HG03064 (cell line): ENCODE measurements around the gene BRWD1.

ENCODE experiments used
- ATAC-seq: cut with Tn5 transposase; IDR thresholded peaks from one replicate; pipeline ENCODE4 v1.9.1; 2021; ENCODE audit warnings: low read depth; ENCODE audit not compliant: unreplicated experiment

BRWD1 gene

DNA sequence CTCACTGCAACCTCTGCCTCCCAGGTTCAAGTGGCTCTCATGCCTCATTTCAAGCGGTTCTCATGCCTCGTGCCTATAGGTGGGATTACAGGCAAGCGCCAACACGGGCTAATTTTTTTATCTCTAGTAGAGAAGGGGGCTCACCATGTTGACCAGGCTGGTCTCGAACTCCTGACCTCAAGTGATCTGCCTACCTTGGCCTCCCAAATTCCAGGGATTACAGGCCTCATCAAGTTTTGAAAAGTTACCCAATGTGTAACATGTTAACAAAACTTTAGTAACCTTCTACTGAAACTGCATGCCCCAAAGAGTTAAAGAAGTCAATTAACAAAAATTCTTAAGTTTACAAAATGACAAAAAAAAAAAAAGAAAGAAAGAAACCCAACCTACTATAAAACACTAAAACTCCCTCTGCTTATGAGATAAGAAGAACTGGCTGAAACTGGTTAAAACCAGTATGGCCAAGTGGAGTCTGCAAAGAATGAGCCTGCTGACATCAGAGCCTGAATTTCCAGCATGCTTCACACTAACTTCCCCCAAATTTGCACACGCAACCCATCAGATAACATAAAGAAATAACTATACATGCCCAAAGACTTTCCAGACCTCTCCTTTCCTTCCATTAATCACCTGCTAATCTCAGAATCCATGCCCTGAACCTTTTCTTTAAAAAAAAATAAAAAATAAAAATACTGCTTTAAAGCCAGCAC is 104.7 kb downstream of the BRWD1 start:
- no peak for ATAC-seq

GRCh38 chr21:39204134-39204533 is 109.3 kb downstream of the BRWD1 start:
- ATAC-seq = no peak

- ATAC-seq = no peak
These were observed 114.6 kb downstream of the BRWD1 start for GRCh38 chr21:39198800-39199199.

GRCh38 chr21:39197448-39198233 is 115.8 kb downstream of the BRWD1 start:
- no peak for ATAC-seq

DNA sequence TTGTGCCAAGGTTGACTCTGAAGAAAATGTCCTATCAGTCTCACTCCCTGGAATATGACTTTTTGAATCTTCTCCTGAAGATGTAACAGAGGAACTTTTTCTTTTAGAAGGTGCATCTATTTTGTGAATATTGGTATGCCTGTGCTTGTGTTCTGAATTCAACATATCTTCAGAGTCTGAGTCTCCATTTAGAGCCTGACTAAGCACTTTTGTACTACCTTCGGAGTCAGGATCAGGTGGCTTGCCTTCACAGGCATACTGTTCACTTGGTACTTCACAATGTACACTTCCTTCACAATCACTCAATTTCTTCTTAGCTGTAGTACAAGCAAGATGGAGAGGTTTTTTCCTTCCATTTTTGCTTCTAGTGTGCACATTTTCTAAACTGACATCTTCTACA is 116.6 kb downstream of the BRWD1 start:
- no peak for ATAC-seq

DNA sequence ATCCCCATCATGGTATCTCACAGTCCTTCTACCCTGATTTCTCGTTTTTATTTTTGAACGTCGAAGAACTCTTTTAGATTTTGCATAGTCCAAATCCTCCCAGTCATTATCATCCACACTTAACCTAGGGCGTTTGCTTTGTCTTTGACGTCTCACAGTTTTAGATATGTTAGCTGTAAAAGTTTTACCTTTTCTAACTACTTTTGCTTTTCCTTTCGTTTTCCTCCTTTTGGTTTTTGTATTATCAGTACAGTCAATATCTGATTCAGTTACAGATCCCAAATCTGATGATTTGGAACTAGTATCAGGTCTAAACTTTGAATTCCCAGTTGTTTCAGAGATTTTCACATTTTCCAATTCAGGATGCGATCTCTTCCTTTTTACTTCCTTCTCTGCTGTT is 117.1 kb downstream of the BRWD1 start:
- ATAC-seq = no peak

DNA sequence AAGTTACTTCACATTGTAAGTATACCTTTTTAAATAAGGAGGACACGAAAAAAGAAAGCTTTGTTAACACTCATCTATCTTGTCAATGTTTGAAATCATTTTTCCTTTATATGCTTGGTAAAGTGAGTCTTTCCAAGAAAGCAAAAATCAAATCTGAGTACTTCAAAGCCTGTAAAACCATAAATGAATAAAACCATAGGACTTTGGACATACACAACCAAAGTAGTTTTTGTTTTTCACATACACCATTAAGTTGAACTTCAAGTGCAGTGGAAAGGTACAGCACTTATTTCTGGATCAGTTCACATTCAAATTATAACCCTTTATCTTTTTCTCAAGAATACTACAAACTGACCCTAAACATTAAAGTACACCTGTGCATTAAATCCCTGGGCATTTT is 120.1 kb downstream of the BRWD1 start:
- no peak for ATAC-seq

DNA sequence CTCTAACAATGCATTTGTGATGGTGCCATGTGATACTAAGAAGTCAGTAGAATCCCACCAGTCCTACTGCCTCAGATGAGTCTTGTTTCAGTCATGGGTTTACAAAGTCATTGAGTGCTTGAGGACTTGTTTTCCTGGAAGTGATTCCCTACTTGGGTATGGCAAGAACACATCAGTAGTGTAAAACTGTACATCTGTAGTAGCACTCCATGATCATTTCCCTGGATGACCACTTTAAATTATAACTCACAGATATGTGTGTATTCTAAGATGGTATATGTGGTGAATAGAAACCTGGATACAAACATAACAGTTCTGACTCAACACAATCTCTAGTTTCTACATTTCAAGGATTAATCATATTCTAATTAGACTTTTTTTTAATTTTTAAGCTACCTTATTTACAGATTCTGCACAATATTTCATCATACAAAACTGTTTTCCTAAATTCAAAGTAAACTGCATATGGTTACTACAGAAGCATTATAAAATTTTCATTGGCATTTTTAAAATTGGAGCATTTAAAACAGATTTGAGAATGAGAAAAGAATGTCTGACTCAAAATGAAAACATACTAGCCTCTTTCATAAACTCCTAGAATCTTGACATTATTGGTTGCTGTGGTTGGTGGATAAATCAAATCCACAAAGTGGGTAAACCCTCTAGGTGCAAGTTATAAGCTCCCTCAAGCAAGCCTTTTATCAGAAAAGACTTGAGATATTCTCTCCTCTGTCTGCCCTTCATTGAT is 123.4 kb downstream of the BRWD1 start:
- no peak for ATAC-seq

GRCh38 chr21:39188521-39189139 is 124.8 kb downstream of the BRWD1 start:
- ATAC-seq = no peak

GRCh38 chr21:39187141-39187540 is 126.3 kb downstream of the BRWD1 start:
- ATAC-seq = no peak

DNA sequence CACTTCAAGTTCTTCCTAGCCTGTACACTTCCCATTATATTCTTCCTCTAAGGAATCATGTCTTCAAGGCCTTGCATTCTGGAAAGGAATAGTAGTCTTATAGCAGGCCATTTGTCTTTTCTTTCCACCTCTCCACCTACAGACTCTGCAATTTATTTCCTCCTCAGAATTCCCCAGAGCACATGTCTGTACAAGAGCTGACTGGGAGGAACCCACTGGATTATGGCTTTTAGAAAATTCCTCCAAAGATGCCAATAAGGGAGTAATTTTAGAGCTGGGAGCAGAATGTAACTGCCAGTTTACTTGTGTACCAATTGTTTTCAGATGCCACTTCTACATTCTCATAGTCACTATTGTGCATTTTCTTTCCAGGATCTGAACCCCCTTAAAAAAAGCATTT is 126.8 kb downstream of the BRWD1 start:
- no peak for ATAC-seq

DNA sequence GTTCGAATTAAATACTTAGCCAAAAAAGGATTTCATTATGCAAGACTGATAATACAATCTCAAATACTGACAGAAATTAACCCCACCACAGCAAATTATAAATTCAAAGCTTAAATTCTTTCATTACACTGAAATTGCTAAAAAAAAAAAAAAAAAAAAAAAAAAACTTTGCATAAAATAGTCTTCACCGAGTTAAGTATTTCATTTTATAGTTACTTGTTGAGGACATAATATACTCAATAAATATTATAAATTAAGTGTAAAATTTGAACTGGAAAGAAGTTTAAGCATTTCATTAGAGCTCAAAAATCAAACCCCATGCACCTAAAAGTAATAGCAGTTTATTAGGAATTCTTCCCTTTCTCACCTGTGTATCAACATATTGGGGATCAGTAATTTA is 128.3 kb downstream of the BRWD1 start:
- no peak for ATAC-seq

GRCh38 chr21:39184050-39184980 is 129.1 kb downstream of the BRWD1 start:
- ATAC-seq = no peak

- peak; percentile 88 for ATAC-seq
These were observed 130.0 kb downstream of the BRWD1 start, which contains the start of gene PSMG1 for GRCh38 chr21:39183272-39184049. TSS of gene PSMG1 (minus strand) at chr21:39183451. CDS start at chr21:39183385, 66 bp downstream.

DNA sequence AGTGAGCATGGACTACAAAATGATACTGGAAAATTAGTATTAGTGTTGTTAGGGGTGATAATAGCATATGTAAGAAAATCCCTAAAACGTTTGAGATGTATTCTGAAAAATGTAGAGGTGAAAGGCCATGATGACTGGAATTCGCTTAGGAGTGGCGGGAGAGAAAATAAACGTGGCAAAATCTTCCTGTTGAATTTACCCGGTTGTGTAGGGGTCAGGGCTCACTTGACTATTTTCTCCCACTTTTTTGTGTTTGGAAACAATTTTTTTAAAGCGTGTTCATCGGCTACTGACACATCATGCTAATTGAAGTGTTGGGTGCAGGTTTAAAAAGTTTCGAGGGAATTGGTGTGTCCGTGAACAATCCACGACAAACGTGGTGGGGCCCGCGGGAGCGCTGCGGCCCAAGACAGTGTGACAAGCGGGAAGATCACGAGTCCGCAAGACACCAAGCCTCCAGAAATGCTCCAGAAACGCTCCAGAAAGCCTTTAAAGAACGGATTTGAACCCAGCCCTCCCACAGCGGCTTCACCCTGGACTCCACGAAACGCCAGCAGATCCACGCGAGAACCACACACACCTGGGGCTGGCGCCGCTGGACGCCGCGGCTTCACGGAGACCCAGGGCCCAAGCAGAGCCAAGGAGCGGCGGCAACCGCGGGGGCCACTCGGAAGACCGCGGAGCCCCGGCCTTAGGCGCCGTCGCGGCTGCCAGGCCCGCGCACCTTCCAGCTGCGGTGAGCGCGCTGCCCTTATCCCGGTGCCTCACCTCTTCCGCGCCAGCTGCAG is 130.8 kb downstream of the BRWD1 start:
- peak; percentile 29 for ATAC-seq

DNA sequence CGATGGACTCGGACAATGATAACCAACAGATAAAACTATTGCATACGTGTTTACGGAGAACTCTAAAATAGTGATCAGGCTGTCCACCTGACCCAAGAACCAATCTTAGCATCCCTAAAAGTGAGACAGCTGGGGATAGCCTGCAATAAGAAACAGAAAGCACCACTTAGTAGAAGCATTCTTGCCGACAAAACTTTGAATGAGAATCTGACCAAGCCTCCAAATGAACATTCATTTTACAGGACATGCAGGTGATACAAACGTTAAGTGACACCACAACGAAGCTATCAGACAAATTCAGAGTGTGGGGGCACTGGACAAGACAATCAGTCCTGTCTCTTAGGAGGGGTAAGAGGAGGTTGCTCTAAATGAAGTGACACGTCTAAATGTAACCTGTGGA is 131.4 kb downstream of the BRWD1 start:
- no peak for ATAC-seq

- no peak for ATAC-seq
These were observed 132.1 kb downstream of the BRWD1 start for GRCh38 chr21:39181205-39181818.
